Measurements from ENCODE around the gene COL1A1. TPM values are rescaled to one million over a fixed set of nuclear protein-coding genes. Genes with fewer than 3 reads are reported as not detected.

COL1A1 gene
- total RNA-seq, 4 donors from 2014 or later, result 11.3 to 287 (median 31.9) TPM

- DNase-seq, result no peak
- H3K4me3 ChIP-seq, result no peak overlapping the region
- H3K27ac ChIP-seq, result peak overlapping the region in 2 of 4 donors; percentile 30 to 39
- H3K27me3 ChIP-seq, result peaks cover 0 to 3% of the 10 kb centered on the region in 2 donors
- H3K36me3 ChIP-seq, result peaks cover 0 to 45% (median 0%) of the 10 kb centered on the region in 3 donors
- H3K4me1 ChIP-seq, result peaks cover 0 to 28% (median 6%) of the 10 kb centered on the region in 4 donors
- H3K9me3 ChIP-seq, result no peaks in the 10 kb centered on the region
- TF ChIP-seq POLR2A (IDR thresholded peaks at IDR 0.05) (no peak), CTCF (IDR thresholded peaks at IDR 0.05) (no peak)
Observed at GRCh38 chr17:50196826-50197225, 4.6 kb downstream of the COL1A1 start.

GRCh38 chr17:50196036-50196435 is 5.4 kb downstream of the COL1A1 start:
- peaks cover 0 to 26% (median 5%) of the 10 kb centered on the region in 4 donors for H3K4me1 ChIP-seq
- no peaks in the 10 kb centered on the region for H3K9me3 ChIP-seq
- H3K36me3 ChIP-seq, result peaks cover 0 to 52% (median 0%) of the 10 kb centered on the region in 3 donors
- TF ChIP-seq POLR2A (IDR thresholded peaks at IDR 0.05) (no peak), CTCF (IDR thresholded peaks at IDR 0.05) (no peak)
- H3K4me3 ChIP-seq, result no peak overlapping the region
- no peaks in the 10 kb centered on the region for H3K27me3 ChIP-seq
- no peak for DNase-seq
- H3K27ac ChIP-seq, result peak overlapping the region in 2 of 4 donors; percentile 30 to 39

GRCh38 chr17:50194934-50195865 is 6.2 kb downstream of the COL1A1 start:
- no peaks in the 10 kb centered on the region for H3K9me3 ChIP-seq
- TF ChIP-seq CTCF (IDR thresholded peaks at IDR 0.05) (no peak), POLR2A (IDR thresholded peaks at IDR 0.05) (no peak)
- DNase-seq, result no peak
- peaks cover 0 to 22% (median 2%) of the 10 kb centered on the region in 4 donors for H3K4me1 ChIP-seq
- no peak overlapping the region for H3K27ac ChIP-seq
- H3K36me3 ChIP-seq, result peaks cover 0 to 55% (median 0%) of the 10 kb centered on the region in 3 donors
- no peak overlapping the region for H3K4me3 ChIP-seq
- no peaks in the 10 kb centered on the region for H3K27me3 ChIP-seq

- Histone ChIP-seq H3K36me3 (peaks cover 0 to 63% (median 0%) of the 10 kb centered on the region in 3 donors), H3K27ac (no peak overlapping the region), H3K4me3 (no peak overlapping the region), H3K4me1 (peaks cover 0 to 14% (median 0%) of the 10 kb centered on the region in 4 donors), H3K27me3 (no peaks in the 10 kb centered on the region), H3K9me3 (no peaks in the 10 kb centered on the region)
- no peak for DNase-seq
- TF ChIP-seq POLR2A (IDR thresholded peaks at IDR 0.05), result no peak
- no peak for TF ChIP-seq CTCF (IDR thresholded peaks at IDR 0.05)
Observed at GRCh38 chr17:50194140-50194933, 7.1 kb downstream of the COL1A1 start.

- H3K27me3 ChIP-seq, result no peaks in the 10 kb centered on the region
- H3K9me3 ChIP-seq, result no peaks in the 10 kb centered on the region
- TF ChIP-seq POLR2A (IDR thresholded peaks at IDR 0.05), result no peak
- TF ChIP-seq CTCF (IDR thresholded peaks at IDR 0.05), result no peak
- no peak overlapping the region for H3K4me3 ChIP-seq
- peaks cover 0 to 69% (median 0%) of the 10 kb centered on the region in 3 donors for H3K36me3 ChIP-seq
- no peak for DNase-seq
- H3K27ac ChIP-seq, result no peak overlapping the region
- peaks cover 0 to under 1% (median 0%) of the 10 kb centered on the region in 4 donors for H3K4me1 ChIP-seq
Observed at GRCh38 chr17:50192618-50193291, 8.7 kb downstream of the COL1A1 start.
